ENCODE measurements around the gene OTOG.

Gene OTOG

GRCh38 chr11:17543041-17543440, 4.0 kb upstream of the OTOG start:
- DNase-seq = no peak

- DNase-seq = no peak
Observed at GRCh38 chr11:17543574-17544180, 3.4 kb upstream of the OTOG start.

- peak; percentile 57 for DNase-seq
Observed at GRCh38 chr11:17544181-17544622, 2.9 kb upstream of the OTOG start, which contains the start of gene USH1C. USH1C (minus strand) TSS chr11:17544416; CDS start chr11:17544307, 109 bp downstream.

- DNase-seq = no peak
Observed at GRCh38 chr11:17546240-17546639, 819 bp upstream of the OTOG start.

GRCh38 chr11:17547932-17548331, 873 bp downstream of the OTOG start:
- DNase-seq = no peak

GRCh38 chr11:17548444-17548843, 1.4 kb downstream of the OTOG start:
- DNase-seq = no peak

GRCh38 chr11:17550450-17551346, 3.6 kb downstream of the OTOG start:
- DNase-seq = no peak

- DNase-seq = no peak
Observed at GRCh38 chr11:17551347-17552040, 4.4 kb downstream of the OTOG start.

GRCh38 chr11:17552041-17552355, 4.9 kb downstream of the OTOG start:
- DNase-seq = no peak

- no peak for DNase-seq
Observed at GRCh38 chr11:17552392-17553248, 5.6 kb downstream of the OTOG start.

GRCh38 chr11:17553249-17553546, 6.1 kb downstream of the OTOG start:
- DNase-seq = no peak

GRCh38 chr11:17554487-17554886, 7.4 kb downstream of the OTOG start:
- no peak for DNase-seq

- DNase-seq = no peak
Observed at GRCh38 chr11:17556999-17557398, 9.9 kb downstream of the OTOG start.

GRCh38 chr11:17558025-17558780, 11.1 kb downstream of the OTOG start:
- DNase-seq = no peak

GRCh38 chr11:17558916-17559315, 11.9 kb downstream of the OTOG start:
- DNase-seq = no peak

GRCh38 chr11:17559341-17560087, 12.5 kb downstream of the OTOG start:
- DNase-seq = no peak

- DNase-seq = no peak
Observed at GRCh38 chr11:17560281-17561110, 13.4 kb downstream of the OTOG start.

- no peak for DNase-seq
Observed at GRCh38 chr11:17561111-17561415, 14.0 kb downstream of the OTOG start.

GRCh38 chr11:17561526-17561925, 14.5 kb downstream of the OTOG start:
- no peak for DNase-seq

GRCh38 chr11:17563231-17563646, 16.2 kb downstream of the OTOG start:
- no peak for DNase-seq
